ENCODE data around the gene KLHL15. TPM values are rescaled to one million over a fixed set of nuclear protein-coding genes. Genes with fewer than 3 reads are reported as not detected.

The KLHL15 gene
- total and polyA plus RNA-seq, 2 of the 4 experiments (the other 2 are of a cell fraction): 2.4 to 7.5 TPM

DNA sequence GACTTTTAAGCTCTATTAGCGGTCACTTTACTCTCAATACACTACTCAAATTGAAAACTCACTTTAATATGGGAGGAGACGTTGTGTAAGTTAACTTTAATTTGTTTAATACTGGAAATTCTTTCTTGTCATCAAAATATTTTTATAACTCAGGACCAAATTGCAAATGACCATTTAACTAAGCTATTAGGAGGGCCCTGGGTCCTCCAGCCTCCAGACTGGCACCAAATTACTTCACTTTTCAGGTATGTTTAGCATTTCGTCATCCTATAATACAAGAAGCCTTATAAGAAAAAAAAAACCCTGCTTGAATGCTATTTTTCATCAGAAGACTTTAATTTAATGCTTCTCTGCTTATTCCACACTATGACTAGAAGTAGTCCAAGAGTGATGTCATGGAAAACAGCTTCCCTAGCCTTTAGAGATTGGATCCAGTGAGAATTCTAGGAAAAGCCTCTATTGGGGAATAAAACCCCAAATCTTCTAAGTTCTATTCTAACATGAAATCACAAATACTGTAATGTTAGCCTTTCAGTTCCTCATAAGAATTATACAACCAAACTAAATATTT lies 6.6 kb downstream of the KLHL15 start:
- in situ Hi-C loops (cut with MboI; ENCODE audit: low sequenced_read_pairs) (no loop called here), dilution Hi-C loops (cut with HindIII; ENCODE audit: low sequenced_read_pairs, unreplicated experiment) (no loop called here), intact Hi-C loops (cut with micrococcal nuclease) (no loop called here)
- ATAC-seq (ENCODE audit: low read depth) (no peak), DNase-seq (peak; percentile 15)
- H2BK120ac ChIP-seq (ENCODE audit: low read depth, low read length): no peak overlapping the region
- no peak overlapping the region for H2BK15ac ChIP-seq (ENCODE audit: low read depth, low read length)
- no TSS peak for BruUV-seq (replicated peaks)
- H3K23ac ChIP-seq (ENCODE audit: low read depth, low read length): no peak overlapping the region
- H3K4me3 ChIP-seq (ENCODE audit: insufficient read depth, low read depth, low read length): no peak overlapping the region
- ChIA-PET CTCF (interaction anchor here (0.7 to 1.0 kb wide), 2 partner anchors 10 to 12 kb away, joined by 3 to 4 read pairs; no protein-coding TSS in a partner anchor), POLR2A (ENCODE audit: unreplicated experiment) (no interaction called here)
- TF ChIP-seq FOS (IDR thresholded peaks at IDR 0.05; ENCODE audit: low read depth, low read length) (no peak), CHD1 (IDR thresholded peaks at IDR 0.05; ENCODE audit: low read depth, low read length) (no peak)
- no peak overlapping the region for H2BK5ac ChIP-seq (ENCODE audit: low read depth, low read length, poor library complexity, severe bottlenecking)
- H3K14ac ChIP-seq (replicated peaks; ENCODE audit: low read depth, low read length): no peak overlapping the region
- H2AK5ac ChIP-seq (ENCODE audit: low read depth, low read length): no peak overlapping the region
- H3K56ac ChIP-seq (ENCODE audit: extremely low read depth, insufficient read depth, low read length): no peak overlapping the region
- H2BK20ac ChIP-seq (ENCODE audit: low read depth, low read length): no peak overlapping the region
- no peak overlapping the region for H4K5ac ChIP-seq (ENCODE audit: low read depth, low read length)
- no peaks in the 10 kb centered on the region; the same call in 1 of the 2 replicates for H3K9me1 ChIP-seq (ENCODE audit: insufficient read depth, low read length)
- H3K27ac ChIP-seq (ENCODE audit: insufficient read depth, low read length): no peak overlapping the region
- H3K18ac ChIP-seq (ENCODE audit: low read depth, low read length): no peak overlapping the region
- WGBS, 2 experiments (ENCODE audit: extremely low coverage in 2 of 2, insufficient read length in 1 of 2): no CpG with 5 or more reads among the region's 3 CpGs
- H3K36me3 ChIP-seq (ENCODE audit: control insufficient read depth, insufficient read depth, low read length): no peaks in the 10 kb centered on the region
- no peak overlapping the region for H3K4me2 ChIP-seq (ENCODE audit: low read depth, low read length)
- no peak overlapping the region for H4K8ac ChIP-seq (ENCODE audit: low read depth in 2 of 2, low read length in 2 of 2)
- H3K4ac ChIP-seq (ENCODE audit: low read depth, low read length): no peak overlapping the region
- no peak overlapping the region for H4K91ac ChIP-seq (ENCODE audit: insufficient read depth, low read depth, low read length)
- no peaks in the 10 kb centered on the region for H3K27me3 ChIP-seq (ENCODE audit: control insufficient read depth, insufficient read depth, low read length)
- peaks cover 3 to 10% of the 10 kb centered on the region in 2 experiments; a peak in 2 of 4 replicates for H3K79me1 ChIP-seq (ENCODE audit: low read depth in 1 of 2, low read length in 2 of 2)
- H3K4me1 ChIP-seq (ENCODE audit: control insufficient read depth, insufficient read depth, low read length): no peaks in the 10 kb centered on the region
- no peak overlapping the region for H3K9ac ChIP-seq (ENCODE audit: low read depth, low read length)
- H2AK9ac ChIP-seq (replicated peaks; ENCODE audit: low read depth, low read length, poor library complexity): no peak overlapping the region
- H3K9me3 ChIP-seq (ENCODE audit: control insufficient read depth, insufficient read depth, low read length): no peaks in the 10 kb centered on the region
- no peaks in the 10 kb centered on the region for H4K20me1 ChIP-seq (ENCODE audit: insufficient read depth, low read length)
- H2AFZ ChIP-seq (replicated peaks; ENCODE audit: low read length, poor library complexity): no peak overlapping the region
